Measurements from ENCODE around the gene ZBTB18. TPM values are rescaled to one million over a fixed set of nuclear protein-coding genes. Genes with fewer than 3 reads are reported as not detected.

ZBTB18 gene
- total RNA-seq, 1 experiment from 2014 or later, result 12.1 TPM

DNA sequence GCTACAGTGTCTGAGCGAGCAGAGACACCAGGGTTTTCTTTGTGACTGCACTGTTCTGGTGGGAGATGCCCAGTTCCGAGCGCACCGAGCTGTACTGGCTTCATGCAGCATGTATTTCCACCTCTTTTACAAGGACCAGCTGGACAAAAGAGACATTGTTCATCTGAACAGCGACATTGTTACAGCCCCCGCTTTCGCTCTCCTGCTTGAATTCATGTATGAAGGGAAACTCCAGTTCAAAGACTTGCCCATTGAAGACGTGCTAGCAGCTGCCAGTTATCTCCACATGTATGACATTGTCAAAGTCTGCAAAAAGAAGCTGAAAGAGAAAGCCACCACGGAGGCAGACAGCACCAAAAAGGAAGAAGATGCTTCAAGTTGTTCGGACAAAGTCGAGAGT, 2.7 kb downstream of the ZBTB18 start:
- H4K20me1 ChIP-seq (ENCODE audit: control insufficient read depth, insufficient read depth, insufficient read length), result no peaks in the 10 kb centered on the region
- peaks cover 10% of the 10 kb centered on the region for H3K79me1 ChIP-seq (ENCODE audit: insufficient read depth, low read depth, low read length, poor library complexity, severe bottlenecking)
- H2BK20ac ChIP-seq (ENCODE audit: low read depth, low read length, poor library complexity, severe bottlenecking), result no peak overlapping the region
- H3K23ac ChIP-seq (ENCODE audit: insufficient read length, low read depth, low read length), result no peak overlapping the region
- TF ChIP-seq CTCF (conservative IDR thresholded peaks at IDR 0.05), result no peak
- peaks cover 5% of the 10 kb centered on the region; the same call in 1 of the 2 replicates for H3K27me3 ChIP-seq (ENCODE audit: insufficient read depth, low read length)
- Mint-ChIP-seq H3K27ac (no peak overlapping the region), H3K27me3 (ENCODE audit: low read depth) (peaks cover 11% of the 10 kb centered on the region), H3K9me3 (no peaks in the 10 kb centered on the region; a peak in 1 of 5 replicates), H3K36me3 (ENCODE audit: insufficient read depth in 1 of 3, low read depth in 3 of 3) (peaks cover 0 to 8% (median 5%) of the 10 kb centered on the region in 3 experiments; a peak in 5 of 7 replicates), H3K4me3 (no peak overlapping the region), H3K4me1 (peaks cover 7 to 10% of the 10 kb centered on the region in 2 experiments)
- H4K5ac ChIP-seq (ENCODE audit: insufficient read length, low read depth, low read length), result no peak overlapping the region
- H4K8ac ChIP-seq (replicated peaks; ENCODE audit: insufficient read length, low read depth, low read length), result no peak overlapping the region
- peaks cover 3% of the 10 kb centered on the region; the same call in 1 of the 2 replicates for H3K4me1 ChIP-seq (ENCODE audit: insufficient read depth, low read length)
- DNase-seq, result no peak
- H3K9me3 ChIP-seq (ENCODE audit: control insufficient read depth, low read depth, low read length), result no peaks in the 10 kb centered on the region
- H3K23me2 ChIP-seq (ENCODE audit: insufficient read length, low read depth, low read length, poor library complexity, severe bottlenecking), result peaks cover 9% of the 10 kb centered on the region
- H3K56ac ChIP-seq (ENCODE audit: insufficient read length, low read depth, low read length), result no peak overlapping the region
- no peaks in the 10 kb centered on the region; the same call in 1 of the 2 replicates for H3K79me2 ChIP-seq (ENCODE audit: insufficient read depth, low read length)
- no peak overlapping the region for H3K18ac ChIP-seq (ENCODE audit: insufficient read length, low read depth, low read length)
- no peak overlapping the region for H2BK15ac ChIP-seq (ENCODE audit: low read depth, low read length)
- H2BK5ac ChIP-seq (ENCODE audit: insufficient read length, low read length), result no peak overlapping the region
- H2BK12ac ChIP-seq (ENCODE audit: insufficient read length, low read depth, low read length), result no peak overlapping the region
- no peak overlapping the region for H2AFZ ChIP-seq (ENCODE audit: low read length)
- no peak overlapping the region for H3K4ac ChIP-seq (ENCODE audit: low read depth, low read length)
- H4K91ac ChIP-seq (ENCODE audit: insufficient read length, low read depth, low read length), result no peak overlapping the region
- no peak overlapping the region for H2BK120ac ChIP-seq (ENCODE audit: low read depth, low read length, poor library complexity, severe bottlenecking)
- H2AK5ac ChIP-seq (ENCODE audit: insufficient read length, low read length), result no peak overlapping the region
- no peak overlapping the region for H3T11ph ChIP-seq (ENCODE audit: low read length)
- H3K4me2 ChIP-seq (ENCODE audit: insufficient read depth, insufficient read length, low read length), result no peak overlapping the region
- H3K14ac ChIP-seq (ENCODE audit: insufficient read depth, low read length), result no peak overlapping the region
- WGBS (ENCODE audit: extremely low coverage, insufficient read length, low lambda C conversion rate), result no CpG with 5 or more reads among the region's 11 CpGs
- H3K27ac ChIP-seq (ENCODE audit: insufficient read length, low read depth, low read length), result no peak overlapping the region
- H3K9ac ChIP-seq (ENCODE audit: extremely low read depth, insufficient read length, low read length), result no peak overlapping the region

Measured in H9 (cell line).